K562 (cell line): ENCODE measurements around the gene STXBP6.

Experiments
- CBX2 ChIP-seq: fragments of 200-600 bp; sonication (generic); IDR thresholded peaks from one replicate; pipeline ENCODE4 v1.6.1; 2012; ENCODE audit warnings: mild to moderate bottlenecking, low read length, inconsistent platforms; ENCODE audit not compliant: insufficient read depth, poor library complexity, severe bottlenecking
- CHD2 ChIP-seq: IDR thresholded peaks from 2 replicates; pipeline ENCODE4 v1.6.1; 2011; ENCODE audit warnings: low read depth, low read length
- JUNB ChIP-seq: fragments of 450-650 bp; formaldehyde crosslinking; conservative IDR thresholded peaks from 2 replicates; pipeline ENCODE4 v1.4.0; 2020; ENCODE audit warnings: mild to moderate bottlenecking
- KDM2B ChIP-seq: fragments of 250-450 bp; sonication (Bioruptor Pico); IDR thresholded peaks from 2 replicates; pipeline ENCODE4 v1.8.0; 2021; ENCODE audit warnings: mild to moderate bottlenecking, moderate library complexity
- SMC3 ChIP-seq: conservative IDR thresholded peaks from 2 replicates; pipeline ENCODE4 v1.6.1; 2011; ENCODE audit warnings: low read depth, low read length, improper control_type of control experiment; ENCODE audit not compliant: insufficient read depth
- TFAM ChIP-seq: fragments of 250-450 bp; sonication (Bioruptor Pico); conservative IDR thresholded peaks from 2 replicates; pipeline ENCODE4 v1.5.0; 2021; ENCODE audit warnings: mild to moderate bottlenecking, moderate library complexity
- TF ChIP-seq, protein P1 (sequence below): IDR thresholded peaks from 2 replicates; pipeline ENCODE4 v1.6.1; 2011; ENCODE audit warnings: borderline replicate concordance, low read depth, mild to moderate bottlenecking, moderate library complexity, low read length; ENCODE audit not compliant: insufficient read depth, poor library complexity, severe bottlenecking
- TF ChIP-seq, protein P2 (sequence below): sonication (generic); formaldehyde crosslinking; IDR thresholded peaks from 2 replicates; pipeline ENCODE4 v1.9.0; 2022; ENCODE audit warnings: mild to moderate bottlenecking, missing genetic modification reagents
- TF ChIP-seq, protein P3 (sequence below): sonication (generic); formaldehyde crosslinking; IDR thresholded peaks from 2 replicates; pipeline ENCODE4 v1.8.1; 2023; ENCODE audit warnings: mild to moderate bottlenecking, missing genetic modification reagents
- TF ChIP-seq, protein P4 (sequence below): fragments of 150-350 bp; conservative IDR thresholded peaks from 2 replicates; pipeline ENCODE4 v1.6.1; 2014; ENCODE audit warnings: low read length

DNA sequence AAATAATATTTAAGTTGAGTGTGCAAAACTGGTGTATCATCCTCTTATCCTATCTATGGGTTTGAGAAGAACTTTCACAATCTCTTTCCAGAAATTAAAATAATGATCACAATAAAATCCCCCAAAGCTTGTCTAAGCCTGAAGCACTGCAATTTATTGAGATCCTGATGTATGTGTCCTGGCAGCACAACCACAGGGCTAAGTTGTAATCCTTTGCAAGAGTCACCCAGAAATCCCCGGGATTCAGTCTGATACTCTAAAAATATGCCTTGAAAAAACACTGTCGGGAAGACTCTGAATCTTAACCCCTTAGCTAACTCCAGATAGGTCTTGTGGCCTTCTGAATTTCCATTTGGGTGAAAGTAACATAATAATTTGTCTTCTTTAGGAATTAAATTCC lies 40.3 kb upstream of the STXBP6 start:
- TF ChIP-seq, protein P1, sequence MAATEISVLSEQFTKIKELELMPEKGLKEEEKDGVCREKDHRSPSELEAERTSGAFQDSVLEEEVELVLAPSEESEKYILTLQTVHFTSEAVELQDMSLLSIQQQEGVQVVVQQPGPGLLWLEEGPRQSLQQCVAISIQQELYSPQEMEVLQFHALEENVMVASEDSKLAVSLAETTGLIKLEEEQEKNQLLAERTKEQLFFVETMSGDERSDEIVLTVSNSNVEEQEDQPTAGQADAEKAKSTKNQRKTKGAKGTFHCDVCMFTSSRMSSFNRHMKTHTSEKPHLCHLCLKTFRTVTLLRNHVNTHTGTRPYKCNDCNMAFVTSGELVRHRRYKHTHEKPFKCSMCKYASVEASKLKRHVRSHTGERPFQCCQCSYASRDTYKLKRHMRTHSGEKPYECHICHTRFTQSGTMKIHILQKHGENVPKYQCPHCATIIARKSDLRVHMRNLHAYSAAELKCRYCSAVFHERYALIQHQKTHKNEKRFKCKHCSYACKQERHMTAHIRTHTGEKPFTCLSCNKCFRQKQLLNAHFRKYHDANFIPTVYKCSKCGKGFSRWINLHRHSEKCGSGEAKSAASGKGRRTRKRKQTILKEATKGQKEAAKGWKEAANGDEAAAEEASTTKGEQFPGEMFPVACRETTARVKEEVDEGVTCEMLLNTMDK, result no peak
- TF ChIP-seq, protein P2, sequence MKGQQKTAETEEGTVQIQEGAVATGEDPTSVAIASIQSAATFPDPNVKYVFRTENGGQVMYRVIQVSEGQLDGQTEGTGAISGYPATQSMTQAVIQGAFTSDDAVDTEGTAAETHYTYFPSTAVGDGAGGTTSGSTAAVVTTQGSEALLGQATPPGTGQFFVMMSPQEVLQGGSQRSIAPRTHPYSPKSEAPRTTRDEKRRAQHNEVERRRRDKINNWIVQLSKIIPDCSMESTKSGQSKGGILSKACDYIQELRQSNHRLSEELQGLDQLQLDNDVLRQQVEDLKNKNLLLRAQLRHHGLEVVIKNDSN (CRISPR knock-in tag), result no peak
- TF ChIP-seq, protein P3, sequence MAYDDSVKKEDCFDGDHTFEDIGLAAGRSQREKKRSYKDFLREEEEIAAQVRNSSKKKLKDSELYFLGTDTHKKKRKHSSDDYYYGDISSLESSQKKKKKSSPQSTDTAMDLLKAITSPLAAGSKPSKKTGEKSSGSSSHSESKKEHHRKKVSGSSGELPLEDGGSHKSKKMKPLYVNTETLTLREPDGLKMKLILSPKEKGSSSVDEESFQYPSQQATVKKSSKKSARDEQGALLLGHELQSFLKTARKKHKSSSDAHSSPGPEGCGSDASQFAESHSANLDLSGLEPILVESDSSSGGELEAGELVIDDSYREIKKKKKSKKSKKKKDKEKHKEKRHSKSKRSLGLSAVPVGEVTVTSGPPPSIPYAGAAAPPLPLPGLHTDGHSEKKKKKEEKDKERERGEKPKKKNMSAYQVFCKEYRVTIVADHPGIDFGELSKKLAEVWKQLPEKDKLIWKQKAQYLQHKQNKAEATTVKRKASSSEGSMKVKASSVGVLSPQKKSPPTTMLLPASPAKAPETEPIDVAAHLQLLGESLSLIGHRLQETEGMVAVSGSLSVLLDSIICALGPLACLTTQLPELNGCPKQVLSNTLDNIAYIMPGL (CRISPR knock-in tag), result no peak
- TF ChIP-seq, protein P4, sequence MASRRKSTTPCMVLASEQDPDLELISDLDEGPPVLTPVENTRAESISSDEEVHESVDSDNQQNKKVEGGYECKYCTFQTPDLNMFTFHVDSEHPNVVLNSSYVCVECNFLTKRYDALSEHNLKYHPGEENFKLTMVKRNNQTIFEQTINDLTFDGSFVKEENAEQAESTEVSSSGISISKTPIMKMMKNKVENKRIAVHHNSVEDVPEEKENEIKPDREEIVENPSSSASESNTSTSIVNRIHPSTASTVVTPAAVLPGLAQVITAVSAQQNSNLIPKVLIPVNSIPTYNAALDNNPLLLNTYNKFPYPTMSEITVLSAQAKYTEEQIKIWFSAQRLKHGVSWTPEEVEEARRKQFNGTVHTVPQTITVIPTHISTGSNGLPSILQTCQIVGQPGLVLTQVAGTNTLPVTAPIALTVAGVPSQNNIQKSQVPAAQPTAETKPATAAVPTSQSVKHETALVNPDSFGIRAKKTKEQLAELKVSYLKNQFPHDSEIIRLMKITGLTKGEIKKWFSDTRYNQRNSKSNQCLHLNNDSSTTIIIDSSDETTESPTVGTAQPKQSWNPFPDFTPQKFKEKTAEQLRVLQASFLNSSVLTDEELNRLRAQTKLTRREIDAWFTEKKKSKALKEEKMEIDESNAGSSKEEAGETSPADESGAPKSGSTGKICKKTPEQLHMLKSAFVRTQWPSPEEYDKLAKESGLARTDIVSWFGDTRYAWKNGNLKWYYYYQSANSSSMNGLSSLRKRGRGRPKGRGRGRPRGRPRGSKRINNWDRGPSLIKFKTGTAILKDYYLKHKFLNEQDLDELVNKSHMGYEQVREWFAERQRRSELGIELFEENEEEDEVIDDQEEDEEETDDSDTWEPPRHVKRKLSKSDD, result no peak
- TF ChIP-seq KDM2B (CRISPR knock-in tag), result no peak
- no peak for TF ChIP-seq SMC3
- TF ChIP-seq TFAM (CRISPR knock-in tag), result no peak
- TF ChIP-seq JUNB (CRISPR knock-in tag), result no peak
- no peak for TF ChIP-seq CHD2
- no peak for TF ChIP-seq CBX2
